Measurements from ENCODE around the gene PSMD14.

DNA sequence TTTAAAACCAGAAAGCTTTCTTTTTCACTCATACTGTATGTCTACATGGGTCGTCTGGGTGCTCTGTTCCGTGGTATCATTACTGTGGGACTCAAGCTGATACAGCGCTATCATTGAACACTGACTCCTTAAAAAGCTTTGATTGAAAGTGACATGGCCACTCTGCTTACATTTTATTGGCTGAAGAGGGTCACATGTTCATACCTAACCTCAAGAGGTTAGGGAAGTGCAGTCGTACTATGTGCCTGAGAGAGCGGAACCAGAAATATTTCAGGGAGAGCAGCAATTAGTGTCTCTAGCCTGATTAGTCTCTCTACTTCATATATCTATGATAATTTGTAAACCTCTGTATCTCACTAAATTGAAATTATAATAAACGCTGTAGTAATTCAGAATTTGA lies 43.5 kb downstream of the PSMD14 start:
- TF ChIP-seq, protein P1, sequence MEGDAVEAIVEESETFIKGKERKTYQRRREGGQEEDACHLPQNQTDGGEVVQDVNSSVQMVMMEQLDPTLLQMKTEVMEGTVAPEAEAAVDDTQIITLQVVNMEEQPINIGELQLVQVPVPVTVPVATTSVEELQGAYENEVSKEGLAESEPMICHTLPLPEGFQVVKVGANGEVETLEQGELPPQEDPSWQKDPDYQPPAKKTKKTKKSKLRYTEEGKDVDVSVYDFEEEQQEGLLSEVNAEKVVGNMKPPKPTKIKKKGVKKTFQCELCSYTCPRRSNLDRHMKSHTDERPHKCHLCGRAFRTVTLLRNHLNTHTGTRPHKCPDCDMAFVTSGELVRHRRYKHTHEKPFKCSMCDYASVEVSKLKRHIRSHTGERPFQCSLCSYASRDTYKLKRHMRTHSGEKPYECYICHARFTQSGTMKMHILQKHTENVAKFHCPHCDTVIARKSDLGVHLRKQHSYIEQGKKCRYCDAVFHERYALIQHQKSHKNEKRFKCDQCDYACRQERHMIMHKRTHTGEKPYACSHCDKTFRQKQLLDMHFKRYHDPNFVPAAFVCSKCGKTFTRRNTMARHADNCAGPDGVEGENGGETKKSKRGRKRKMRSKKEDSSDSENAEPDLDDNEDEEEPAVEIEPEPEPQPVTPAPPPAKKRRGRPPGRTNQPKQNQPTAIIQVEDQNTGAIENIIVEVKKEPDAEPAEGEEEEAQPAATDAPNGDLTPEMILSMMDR (IDR thresholded peaks at IDR 0.05; ENCODE audit: control extremely low read depth in 1 of 3, insufficient read depth in 1 of 3, low read depth in 1 of 3, low read length in 3 of 3), result no peak
- no peak for TF ChIP-seq POLR2A (IDR thresholded peaks at IDR 0.05; ENCODE audit: control extremely low read depth in 1 of 2, low read depth in 2 of 2, low read length in 2 of 2)
- no peak for TF ChIP-seq NANOG (IDR thresholded peaks at IDR 0.05; ENCODE audit: insufficient read depth, low read depth, low read length, poor library complexity, severe bottlenecking)

All from H1 (cell line).